Gastrocnemius medialis (tissue), 4 donors: ENCODE measurements around the gene PRKACA. TPM values are rescaled to one million over a fixed set of nuclear protein-coding genes. Genes with fewer than 3 reads are reported as not detected.
A peak's percentile ranks its signal among the peaks of the same experiment; 100 is the strongest.

ENCODE experiments used
- ATAC-seq, 2 donors: fragments of 150-250 bp; one replicate each; pipeline ENCODE4 v1.9.1; 2016
- DNase-seq, 2 donors: peaks; one replicate each; pipeline ENCODE4 v3.0.0-alpha.2; 2019
- H3K27ac ChIP-seq, 4 donors: fragments of 200-600 bp; sonication (generic); 1 replicate in 1 of 4; 2 replicates in 3 of 4; pipeline ENCODE4 v1.5.1; 2016 to 2018; ENCODE audit warnings: mild to moderate bottlenecking in 2 of 4, moderate library complexity in 1 of 4
- H3K27me3 ChIP-seq, 3 donors: fragments of 200-600 bp; sonication (generic) in 2 of 3; 1 replicate in 1 of 3; 2 replicates in 2 of 3; pipeline versions ENCODE4 v1.5.1 to v1.6.0; 2016 to 2019; ENCODE audit warnings: mild to moderate bottlenecking in 1 of 3, moderate library complexity in 1 of 3
- H3K36me3 ChIP-seq, 2 donors: fragments of 200-600 bp; sonication (generic) in 1 of 2; one replicate each; pipeline ENCODE4 v1.5.1; 2017 to 2018
- H3K4me1 ChIP-seq, 2 donors: fragments of 200-600 bp; sonication (generic) in 1 of 2; one replicate each; pipeline ENCODE4 v1.5.1; 2016 to 2017; ENCODE audit warnings: mild to moderate bottlenecking in 2 of 2
- H3K4me3 ChIP-seq, 4 donors: fragments of 200-600 bp; sonication (generic) in 3 of 4; 1 replicate in 1 of 4; 2 replicates in 3 of 4; pipeline ENCODE4 v1.5.1; 2016 to 2019; ENCODE audit warnings: mild to moderate bottlenecking in 2 of 4
- H3K9me3 ChIP-seq, 3 donors: fragments of 200-600 bp; sonication (generic) in 2 of 3; 1 replicate in 1 of 3; 2 replicates in 2 of 3; pipeline ENCODE4 v1.5.1; 2016 to 2019
- POLR2A ChIP-seq, 2 donors: fragments of 450-650 bp; IDR thresholded peaks; one replicate each; pipeline ENCODE4 v1.6.1; 2017; ENCODE audit warnings: antibody characterized with exemption in 2 of 2, mild to moderate bottlenecking in 2 of 2, moderate library complexity in 2 of 2
- in situ Hi-C, 4 donors: fragments of 200-750 bp; cut with MboI; loops; one replicate each; pipeline versions ENCODE4 v1.15.0 to v1.8.0; 2017; ENCODE audit warnings: low sequenced_read_pairs in 4 of 4
- intact Hi-C: fragments of 100-400 bp; cut with DNase I; formaldehyde crosslinking; loops from one replicate; pipeline ENCODE4 v1.15.1; 2023; ENCODE audit warnings: low total_unique reads
- total RNA-seq, 4 donors: library from RNA; depleted of rRNA; stranded (reverse); fragments of >200 nt; gene quantifications; one replicate each; pipeline versions ENCODE4 v1.1.0 to v1.2.3, GENCODE V29; 2016
- TF ChIP-seq, protein P1 (sequence below), 5 experiments: fragments of 450-650 bp in 3 of 5; fragments of 200-600 bp in 2 of 5; sonication (generic) in 2 of 5; IDR thresholded peaks in 4 of 5; conservative IDR thresholded peaks in 1 of 5; 1 replicate in 4 of 5; 2 replicates in 1 of 5; pipeline ENCODE4 v1.5.1; 2016 to 2019; ENCODE audit warnings: antibody characterized with exemption in 5 of 5, mild to moderate bottlenecking in 3 of 5, moderate library complexity in 3 of 5

The PRKACA gene
- total RNA-seq, 4 donors from 2014 or later: 74.7 to 180 (median 147) TPM

DNA sequence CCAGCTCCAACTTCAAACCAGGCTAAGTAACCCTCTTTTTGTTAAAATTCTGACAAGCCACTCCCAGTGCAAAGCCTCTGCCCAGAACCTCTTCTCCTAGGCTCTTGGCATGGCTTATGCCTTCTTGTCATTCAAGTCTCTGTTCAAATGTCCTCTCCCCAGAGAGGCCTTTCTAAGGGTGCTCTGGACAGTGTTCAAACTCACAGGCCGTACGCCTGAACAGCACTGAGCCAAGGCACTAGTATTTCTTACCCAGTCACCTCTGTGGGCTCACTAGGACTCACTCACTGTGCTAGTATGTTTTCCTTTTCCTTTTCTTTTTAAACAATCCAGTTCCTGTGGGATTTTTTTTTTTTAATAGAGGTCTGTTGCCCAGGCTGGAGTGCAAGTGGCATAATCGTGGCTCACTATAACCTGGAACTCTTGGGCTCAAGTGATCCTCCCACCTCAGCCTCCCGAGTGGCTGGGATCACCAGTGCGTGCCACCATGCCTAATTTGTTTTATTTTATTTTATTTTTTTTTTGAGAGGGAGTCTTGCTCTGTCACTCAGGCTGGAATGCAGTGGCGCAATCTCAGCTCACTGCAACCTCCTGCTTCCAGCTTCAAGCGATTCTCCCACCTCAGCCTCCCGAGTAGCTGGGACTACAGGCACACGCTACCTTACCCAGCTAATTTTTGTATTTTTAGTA is 21.2 kb upstream of the PRKACA start:
- TF ChIP-seq, protein P1, sequence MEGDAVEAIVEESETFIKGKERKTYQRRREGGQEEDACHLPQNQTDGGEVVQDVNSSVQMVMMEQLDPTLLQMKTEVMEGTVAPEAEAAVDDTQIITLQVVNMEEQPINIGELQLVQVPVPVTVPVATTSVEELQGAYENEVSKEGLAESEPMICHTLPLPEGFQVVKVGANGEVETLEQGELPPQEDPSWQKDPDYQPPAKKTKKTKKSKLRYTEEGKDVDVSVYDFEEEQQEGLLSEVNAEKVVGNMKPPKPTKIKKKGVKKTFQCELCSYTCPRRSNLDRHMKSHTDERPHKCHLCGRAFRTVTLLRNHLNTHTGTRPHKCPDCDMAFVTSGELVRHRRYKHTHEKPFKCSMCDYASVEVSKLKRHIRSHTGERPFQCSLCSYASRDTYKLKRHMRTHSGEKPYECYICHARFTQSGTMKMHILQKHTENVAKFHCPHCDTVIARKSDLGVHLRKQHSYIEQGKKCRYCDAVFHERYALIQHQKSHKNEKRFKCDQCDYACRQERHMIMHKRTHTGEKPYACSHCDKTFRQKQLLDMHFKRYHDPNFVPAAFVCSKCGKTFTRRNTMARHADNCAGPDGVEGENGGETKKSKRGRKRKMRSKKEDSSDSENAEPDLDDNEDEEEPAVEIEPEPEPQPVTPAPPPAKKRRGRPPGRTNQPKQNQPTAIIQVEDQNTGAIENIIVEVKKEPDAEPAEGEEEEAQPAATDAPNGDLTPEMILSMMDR (IDR thresholded peaks at IDR 0.05 in 4 of 5, conservative IDR thresholded peaks at IDR 0.05 in 1 of 5): no peak
- no peak for TF ChIP-seq POLR2A (IDR thresholded peaks at IDR 0.05)
- no peaks in the 10 kb centered on the region for H3K27me3 ChIP-seq
- no peaks in the 10 kb centered on the region for H3K9me3 ChIP-seq
- in situ Hi-C loops (no loop called here), intact Hi-C loops (loop anchor here (5.0 kb wide), 3 partner anchors 131 to 269 kb away; partner anchors contain the start of gene RFX1)
- DNase-seq (peak in 1 of 2 donors; percentile 30), ATAC-seq (no peak)
- H3K36me3 ChIP-seq: no peaks in the 10 kb centered on the region
- peak overlapping the region; percentile 91 to 99 (median 98) for H3K27ac ChIP-seq
- peaks cover 24 to 32% of the 10 kb centered on the region in 2 donors for H3K4me1 ChIP-seq
- no peak overlapping the region for H3K4me3 ChIP-seq

DNA sequence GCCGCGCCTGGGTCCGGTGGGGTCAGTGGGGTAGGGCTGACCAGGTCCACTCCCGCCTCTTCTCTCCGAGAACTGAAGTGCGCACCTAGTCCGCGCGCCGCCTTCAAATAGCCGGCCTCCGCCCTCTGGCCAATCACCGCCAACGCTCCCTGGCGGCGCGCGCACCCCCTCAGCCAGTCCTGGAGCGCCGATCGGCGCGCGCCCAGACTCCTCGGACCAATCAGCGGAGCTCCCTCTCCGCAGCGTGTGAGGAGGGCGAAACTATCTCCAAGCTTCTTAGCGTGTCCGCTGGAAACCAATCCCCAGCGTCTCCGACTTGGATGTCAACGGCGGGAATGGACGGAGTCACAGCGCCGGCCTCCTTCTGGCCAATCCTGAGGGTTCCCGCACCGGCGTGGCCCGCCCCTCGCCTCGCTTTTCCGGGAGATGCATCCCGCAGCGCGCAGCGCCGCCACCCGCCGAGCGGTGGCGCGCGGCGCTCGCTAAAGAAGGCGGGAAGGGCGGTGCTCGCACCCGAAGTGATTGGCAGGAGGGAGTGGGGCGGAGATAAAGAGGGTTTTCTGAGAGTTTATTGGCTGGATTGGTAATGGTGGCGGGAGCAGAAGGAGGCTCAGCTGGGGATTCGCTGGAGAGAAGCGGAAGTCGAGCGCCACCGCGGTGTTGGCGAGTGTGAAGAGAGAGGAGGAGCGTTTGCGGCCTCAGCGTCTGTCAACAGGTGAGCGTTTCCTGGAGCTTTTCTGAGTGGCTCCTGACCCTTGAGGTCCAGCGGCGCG is 19.1 kb upstream of the PRKACA start, which contains the start of gene ASF1B:
Gene ASF1B (minus strand): TSS at position 81 of the 773 bp plus-strand sequence. CDS start 133 bp downstream, outside the sequence.
- ATAC-seq (peak; percentile 86 to 94), DNase-seq (peak; percentile 99 to 100)
- in situ Hi-C loops (no loop called here), intact Hi-C loops (loop anchor here (1.0 to 5.0 kb wide), 9 partner anchors 18 to 271 kb away; partner anchors contain the start of genes ADGRE5, DCAF15 and RFX1)
- no peaks in the 10 kb centered on the region for H3K9me3 ChIP-seq
- peaks cover 24 to 32% of the 10 kb centered on the region in 2 donors for H3K4me1 ChIP-seq
- H3K27ac ChIP-seq: peak within 1 kb of the TSS; percentile 91 to 99 (median 98)
- TF ChIP-seq POLR2A (IDR thresholded peaks at IDR 0.05): peak; percentile 81 to 87
- TF ChIP-seq, protein P1 (IDR thresholded peaks at IDR 0.05 in 4 of 5, conservative IDR thresholded peaks at IDR 0.05 in 1 of 5): peak; percentile 86 to 92 (median 87)
- no peaks in the 10 kb centered on the region for H3K27me3 ChIP-seq
- H3K36me3 ChIP-seq: no peaks in the 10 kb centered on the region
- peak within 1 kb of the TSS; percentile 65 to 81 (median 76) for H3K4me3 ChIP-seq

DNA sequence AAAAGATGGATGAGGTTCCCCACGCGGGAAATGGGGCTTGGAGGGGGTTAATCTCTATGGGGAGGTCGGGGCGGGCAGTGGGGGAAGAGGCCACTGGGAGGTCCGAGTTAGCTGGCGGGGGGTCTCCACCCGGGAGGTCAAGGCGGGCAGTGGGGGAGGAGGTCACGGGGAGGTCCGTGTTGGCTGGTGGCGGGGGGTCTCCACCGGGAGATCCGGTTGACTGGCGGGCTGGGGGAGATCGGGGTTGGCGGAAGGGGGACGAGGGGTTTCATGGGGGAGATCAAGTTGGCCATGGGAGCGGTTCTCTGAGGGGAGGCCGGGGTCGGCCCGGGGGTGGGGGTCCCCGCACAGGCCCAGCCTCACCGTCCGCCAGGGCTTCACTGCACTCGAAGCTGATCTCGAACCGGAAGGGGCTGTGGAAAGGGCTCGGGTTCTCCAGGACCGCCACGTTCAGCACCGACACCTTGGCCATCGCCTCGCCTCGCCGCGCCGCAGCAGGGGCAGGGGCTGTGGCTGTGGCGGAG is 18.5 kb upstream of the PRKACA start:
- in situ Hi-C loops: no loop called here

DNA sequence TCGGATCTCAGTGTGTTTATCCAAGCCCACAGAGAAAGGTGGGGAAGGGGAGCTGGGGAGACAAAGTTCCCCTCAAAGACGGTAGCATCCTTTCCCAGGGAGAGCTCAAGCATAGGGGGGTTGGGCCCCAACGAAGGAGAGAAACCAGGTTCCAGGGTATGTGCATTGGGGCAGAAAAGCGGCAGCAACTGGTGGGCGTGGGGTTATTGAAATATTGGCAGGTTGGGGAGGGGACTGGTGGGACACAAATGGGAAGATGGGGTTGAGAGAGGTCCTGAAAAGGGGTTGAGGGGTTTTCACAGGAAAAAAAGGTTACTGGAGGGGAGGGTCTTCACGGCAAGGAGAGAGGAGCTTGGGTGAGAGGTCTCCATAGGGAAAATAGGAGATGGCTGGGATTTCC is 17.8 kb upstream of the PRKACA start:
- no peak for ATAC-seq
- Histone ChIP-seq H3K36me3 (no peaks in the 10 kb centered on the region), H3K4me3 (peak overlapping the region in 1 of 4 donors; percentile 64), H3K27ac (peak overlapping the region in 1 of 4 donors; percentile 78), H3K9me3 (no peaks in the 10 kb centered on the region), H3K27me3 (no peaks in the 10 kb centered on the region), H3K4me1 (peaks cover 28 to 32% of the 10 kb centered on the region in 2 donors)
- in situ Hi-C loops (no loop called here), intact Hi-C loops (loop anchor here (5.0 kb wide), 3 partner anchors 128 to 272 kb away; partner anchors contain the start of gene RFX1)
- TF ChIP-seq, protein P1 (IDR thresholded peaks at IDR 0.05 in 4 of 5, conservative IDR thresholded peaks at IDR 0.05 in 1 of 5): no peak
- no peak for TF ChIP-seq POLR2A (IDR thresholded peaks at IDR 0.05)
- no peak for DNase-seq

More for the DNA sequence above, 18.5 kb upstream of the PRKACA start:
- Histone ChIP-seq H3K4me1 (peaks cover 24 to 32% of the 10 kb centered on the region in 2 donors), H3K9me3 (no peaks in the 10 kb centered on the region), H3K36me3 (no peaks in the 10 kb centered on the region), H3K27me3 (no peaks in the 10 kb centered on the region), H3K27ac (peak overlapping the region; percentile 70 to 78 (median 78)), H3K4me3 (peak overlapping the region; percentile 52 to 70 (median 64))
- intact Hi-C loops: loop anchor here (1.0 to 5.0 kb wide), 8 partner anchors 18 to 271 kb away; partner anchors contain the start of genes ADGRE5, DCAF15 and RFX1
- TF ChIP-seq, protein P1 (IDR thresholded peaks at IDR 0.05 in 4 of 5, conservative IDR thresholded peaks at IDR 0.05 in 1 of 5): no peak
- no peak for TF ChIP-seq POLR2A (IDR thresholded peaks at IDR 0.05)
- ATAC-seq (no peak), DNase-seq (no peak)
